Fibroblast of lung (primary cell): ENCODE results near the gene CBX6.

Experiments
- EZH2 ChIP-seq: IDR thresholded peaks from 2 replicates; pipeline ENCODE4 v1.5.1; 2012; ENCODE audit warnings: low read length, control low read depth, mild to moderate bottlenecking; ENCODE audit errors: missing control alignments
- TF ChIP-seq, protein P1 (sequence below), 2 donors: IDR thresholded peaks in 1 of 2; conservative IDR thresholded peaks in 1 of 2; 1 replicate in 1 of 2; 2 replicates in 1 of 2; pipeline ENCODE4 v1.5.1; 2011 to 2012; ENCODE audit warnings: low read length in 2 of 2, control low read depth in 1 of 2, inconsistent platforms in 1 of 2, low read depth in 1 of 2, mild to moderate bottlenecking in 1 of 2

DNA sequence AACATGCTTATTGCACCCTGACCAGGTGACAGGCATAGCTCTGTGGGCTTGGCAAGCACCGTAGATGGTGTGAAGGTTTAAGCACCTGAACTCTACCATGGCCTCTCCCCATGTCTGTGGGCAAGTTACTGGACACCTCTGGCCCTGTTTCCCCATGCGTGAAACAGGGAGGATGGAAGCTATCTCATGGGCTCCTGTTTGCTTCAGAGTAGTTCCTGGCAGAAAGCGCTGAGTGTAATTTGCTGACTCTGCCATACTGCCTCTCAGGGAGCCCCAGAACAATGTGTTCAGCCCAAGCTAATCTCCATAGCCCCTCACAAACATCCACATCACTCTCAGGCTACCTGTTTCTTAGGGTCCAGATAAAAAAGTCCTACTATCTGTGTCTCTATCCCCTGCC lies 2.4 kb downstream of the CBX6 start:
- TF ChIP-seq, protein P1, sequence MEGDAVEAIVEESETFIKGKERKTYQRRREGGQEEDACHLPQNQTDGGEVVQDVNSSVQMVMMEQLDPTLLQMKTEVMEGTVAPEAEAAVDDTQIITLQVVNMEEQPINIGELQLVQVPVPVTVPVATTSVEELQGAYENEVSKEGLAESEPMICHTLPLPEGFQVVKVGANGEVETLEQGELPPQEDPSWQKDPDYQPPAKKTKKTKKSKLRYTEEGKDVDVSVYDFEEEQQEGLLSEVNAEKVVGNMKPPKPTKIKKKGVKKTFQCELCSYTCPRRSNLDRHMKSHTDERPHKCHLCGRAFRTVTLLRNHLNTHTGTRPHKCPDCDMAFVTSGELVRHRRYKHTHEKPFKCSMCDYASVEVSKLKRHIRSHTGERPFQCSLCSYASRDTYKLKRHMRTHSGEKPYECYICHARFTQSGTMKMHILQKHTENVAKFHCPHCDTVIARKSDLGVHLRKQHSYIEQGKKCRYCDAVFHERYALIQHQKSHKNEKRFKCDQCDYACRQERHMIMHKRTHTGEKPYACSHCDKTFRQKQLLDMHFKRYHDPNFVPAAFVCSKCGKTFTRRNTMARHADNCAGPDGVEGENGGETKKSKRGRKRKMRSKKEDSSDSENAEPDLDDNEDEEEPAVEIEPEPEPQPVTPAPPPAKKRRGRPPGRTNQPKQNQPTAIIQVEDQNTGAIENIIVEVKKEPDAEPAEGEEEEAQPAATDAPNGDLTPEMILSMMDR (conservative IDR thresholded peaks at IDR 0.05 in 1 of 2, IDR thresholded peaks at IDR 0.05 in 1 of 2; ENCODE audit: low read depth in 1 of 2, low read length in 2 of 2) = no peak
- TF ChIP-seq EZH2 = no peak
